NCI-H2171 treated with DMSO at 0.1 percent for 48 hours (cell line): Measurements from ENCODE around the gene TOM1.

Experiments used
- DNase-seq: peaks from one replicate; lab custom pipeline; 2025; lab: John Stamatoyannopoulos, UW

The TOM1 gene

DNA sequence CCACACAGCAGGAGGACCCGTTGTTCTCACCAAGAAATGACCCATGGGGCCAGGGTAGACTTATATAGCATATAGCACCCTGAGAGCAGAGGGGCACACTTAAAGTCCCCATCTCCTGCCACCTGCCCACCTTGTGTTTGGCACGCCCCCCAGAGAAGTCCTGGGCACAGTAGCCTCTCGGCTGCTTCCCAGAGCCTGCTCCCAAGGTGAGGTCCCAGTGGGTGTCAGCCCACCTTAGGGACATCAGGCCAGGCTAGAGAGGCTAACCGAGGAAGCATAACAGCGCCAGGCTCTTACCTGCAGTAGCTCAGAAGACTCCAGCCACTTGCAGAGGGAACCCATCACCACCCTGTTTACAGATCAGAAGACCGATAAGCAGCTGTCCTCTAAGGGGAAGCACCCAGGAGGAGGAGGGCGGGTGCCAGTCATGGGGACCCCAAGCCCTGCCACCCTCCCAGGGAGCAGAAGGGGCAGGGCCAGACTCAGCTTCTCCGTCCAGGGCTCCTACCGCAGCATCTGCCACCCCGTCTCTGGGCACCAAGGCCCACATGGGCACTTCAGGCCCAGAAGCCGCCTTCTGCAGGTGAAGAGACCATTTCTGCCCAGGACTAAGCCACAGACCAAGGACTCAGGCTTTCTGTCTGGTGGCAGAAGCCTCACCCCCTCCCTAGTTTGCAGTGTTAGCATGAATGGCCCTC is 46.3 kb downstream of the TOM1 start:
- no peak for DNase-seq

DNA sequence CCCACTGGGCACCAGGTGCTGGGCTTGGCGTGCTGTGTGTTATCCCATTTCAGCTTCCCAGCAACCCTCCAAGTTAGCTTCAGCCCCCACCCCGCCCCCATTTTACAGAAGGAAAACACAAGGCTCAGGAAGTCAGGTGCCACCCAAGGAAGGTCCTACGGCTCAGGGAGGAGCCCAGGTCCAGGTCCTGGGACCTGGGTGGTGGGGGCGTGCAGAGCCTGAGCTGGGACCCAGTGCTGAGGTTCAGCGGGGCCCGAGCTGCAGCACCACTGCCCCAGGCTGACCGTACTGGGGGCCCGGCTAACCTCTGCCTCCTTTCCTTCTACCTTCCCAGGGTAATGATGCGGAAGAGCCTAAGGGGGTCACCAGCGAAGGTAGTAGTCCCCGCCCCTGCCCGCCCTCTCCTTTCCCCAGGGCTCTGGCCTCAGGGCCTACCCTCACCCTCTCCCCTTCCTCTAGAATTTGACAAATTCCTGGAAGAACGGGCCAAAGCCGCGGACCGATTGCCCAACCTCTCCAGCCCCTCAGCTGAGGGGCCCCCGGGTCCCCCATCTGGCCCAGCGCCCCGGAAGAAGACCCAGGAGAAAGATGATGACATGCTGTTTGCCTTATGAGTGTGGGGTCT is 47.0 kb downstream of the TOM1 start:
- no peak for DNase-seq

DNA sequence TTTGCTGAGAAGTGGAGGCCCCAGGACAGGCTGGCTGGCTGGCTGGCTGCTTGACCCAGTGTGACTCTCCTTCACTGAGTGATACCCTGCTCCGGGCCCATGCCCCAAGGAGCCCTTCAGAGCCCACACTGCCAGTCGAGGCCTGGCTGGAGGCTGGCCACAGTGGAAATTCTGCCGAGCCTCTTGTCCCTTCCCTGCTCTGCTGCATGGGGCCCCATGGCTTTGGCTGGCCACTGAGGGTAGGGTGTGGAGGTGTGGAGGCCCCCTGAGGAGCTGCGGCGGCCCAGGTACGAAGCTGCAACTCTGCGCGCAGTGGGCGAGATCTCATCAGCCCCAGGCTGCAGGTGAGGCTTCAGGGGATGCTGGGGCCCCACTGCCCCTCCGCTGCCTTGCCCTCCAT is 47.8 kb downstream of the TOM1 start:
- no peak for DNase-seq

DNA sequence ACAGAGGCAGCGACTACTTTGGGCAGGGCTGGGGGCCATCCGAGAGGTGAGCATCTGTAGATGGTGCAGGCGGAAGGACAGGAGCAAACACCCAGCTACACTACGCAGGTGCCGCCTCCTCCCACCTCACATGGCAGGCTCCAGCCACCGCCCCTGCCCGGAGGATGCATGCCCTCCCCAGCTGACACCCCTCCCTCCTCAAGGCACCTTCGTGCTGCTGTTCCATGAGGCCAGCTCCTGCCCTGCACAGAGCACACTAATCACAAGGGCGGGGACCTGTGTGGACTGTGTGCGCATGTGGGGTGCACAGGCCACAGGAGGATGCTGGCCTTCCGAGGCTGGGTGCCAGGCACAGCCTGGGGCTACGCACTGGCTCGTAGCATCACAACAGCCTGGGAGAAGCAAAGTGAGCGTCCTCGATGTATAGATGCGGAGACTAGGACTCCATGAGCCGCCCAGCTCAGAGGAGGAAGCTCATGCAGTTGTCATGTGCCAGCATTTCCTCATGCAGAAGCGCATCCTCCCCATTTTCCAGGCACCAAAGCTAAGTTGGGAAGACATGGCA is 48.4 kb downstream of the TOM1 start:
- DNase-seq = no peak

DNA sequence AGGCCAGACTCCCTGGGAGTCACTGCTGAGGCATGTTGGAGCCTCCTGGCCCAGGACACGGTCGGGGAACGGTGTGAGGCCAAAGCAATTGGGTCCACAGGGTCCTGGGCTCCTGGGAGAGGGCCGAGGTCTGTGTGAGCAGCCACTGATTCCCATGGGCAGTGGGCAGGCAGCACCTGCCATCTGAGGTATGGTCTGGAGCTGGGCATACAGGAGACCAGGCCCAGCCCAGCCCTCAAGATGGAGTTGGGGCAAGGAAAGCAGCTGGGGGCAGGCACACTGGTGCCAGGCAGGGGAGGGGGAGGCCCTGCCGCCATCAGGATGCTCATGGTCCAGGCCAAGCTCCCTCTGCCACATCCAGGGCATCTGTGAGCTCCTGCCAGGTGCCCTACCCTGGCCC is 49.0 kb downstream of the TOM1 start:
- DNase-seq = no peak

DNA sequence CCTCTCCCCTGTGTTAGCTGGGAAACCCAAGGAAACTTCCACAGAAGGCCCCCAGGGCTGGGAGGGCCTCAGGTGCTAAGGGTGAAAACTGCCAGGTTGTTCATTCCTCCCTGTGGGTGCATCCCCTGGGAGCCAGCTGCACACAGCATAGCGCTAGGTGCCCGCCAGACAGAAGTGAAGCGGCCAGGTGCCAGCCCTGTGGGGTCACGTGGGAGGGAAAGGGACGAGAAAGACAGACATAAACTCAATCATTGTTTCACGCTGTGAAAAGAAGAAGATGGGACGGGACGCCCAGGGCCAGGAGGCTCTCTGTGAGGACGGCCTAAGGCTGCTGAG is 49.6 kb downstream of the TOM1 start:
- DNase-seq = peak; percentile 93

DNA sequence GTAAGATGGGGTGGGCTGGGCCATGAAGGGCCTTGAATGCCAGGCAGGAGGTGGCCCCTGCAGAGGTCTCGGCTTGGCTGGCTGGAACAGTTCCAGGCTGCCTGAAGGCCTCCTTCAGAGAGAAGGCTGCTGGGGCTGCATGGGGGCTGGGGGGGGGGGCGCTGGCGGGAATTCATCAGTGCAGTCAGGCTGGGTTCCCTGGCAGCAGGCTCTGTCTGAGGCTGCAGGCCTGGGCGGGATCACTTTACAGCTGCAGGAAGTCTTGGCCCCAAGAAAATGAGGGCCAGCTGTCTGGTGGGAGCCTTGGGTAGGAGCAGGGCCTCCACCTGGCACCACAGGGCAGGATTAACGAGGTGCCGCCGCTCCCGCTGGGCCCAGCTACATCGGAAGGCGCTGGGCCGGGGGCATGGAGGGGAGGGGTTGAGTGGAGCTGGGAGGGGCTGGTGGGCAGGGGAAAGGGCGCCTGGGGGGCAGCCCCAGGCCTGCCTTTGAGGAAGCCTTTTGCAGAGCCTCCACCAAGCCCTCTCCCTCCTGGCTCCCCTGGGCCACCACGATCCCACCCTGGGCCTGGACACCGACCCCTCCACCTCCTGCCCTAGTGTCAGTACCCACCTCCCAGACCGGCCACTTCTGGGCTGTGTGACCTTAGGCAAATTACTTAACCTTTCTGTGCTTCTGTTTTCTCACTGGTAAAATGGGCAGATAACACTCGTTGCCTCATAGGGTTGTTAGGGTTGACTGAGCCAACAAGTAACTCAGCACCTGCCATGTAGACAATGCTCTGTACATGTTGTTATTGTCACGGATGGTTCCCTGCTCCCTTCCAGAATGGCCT is 50.2 kb downstream of the TOM1 start:
- peak; percentile 91 for DNase-seq

DNA sequence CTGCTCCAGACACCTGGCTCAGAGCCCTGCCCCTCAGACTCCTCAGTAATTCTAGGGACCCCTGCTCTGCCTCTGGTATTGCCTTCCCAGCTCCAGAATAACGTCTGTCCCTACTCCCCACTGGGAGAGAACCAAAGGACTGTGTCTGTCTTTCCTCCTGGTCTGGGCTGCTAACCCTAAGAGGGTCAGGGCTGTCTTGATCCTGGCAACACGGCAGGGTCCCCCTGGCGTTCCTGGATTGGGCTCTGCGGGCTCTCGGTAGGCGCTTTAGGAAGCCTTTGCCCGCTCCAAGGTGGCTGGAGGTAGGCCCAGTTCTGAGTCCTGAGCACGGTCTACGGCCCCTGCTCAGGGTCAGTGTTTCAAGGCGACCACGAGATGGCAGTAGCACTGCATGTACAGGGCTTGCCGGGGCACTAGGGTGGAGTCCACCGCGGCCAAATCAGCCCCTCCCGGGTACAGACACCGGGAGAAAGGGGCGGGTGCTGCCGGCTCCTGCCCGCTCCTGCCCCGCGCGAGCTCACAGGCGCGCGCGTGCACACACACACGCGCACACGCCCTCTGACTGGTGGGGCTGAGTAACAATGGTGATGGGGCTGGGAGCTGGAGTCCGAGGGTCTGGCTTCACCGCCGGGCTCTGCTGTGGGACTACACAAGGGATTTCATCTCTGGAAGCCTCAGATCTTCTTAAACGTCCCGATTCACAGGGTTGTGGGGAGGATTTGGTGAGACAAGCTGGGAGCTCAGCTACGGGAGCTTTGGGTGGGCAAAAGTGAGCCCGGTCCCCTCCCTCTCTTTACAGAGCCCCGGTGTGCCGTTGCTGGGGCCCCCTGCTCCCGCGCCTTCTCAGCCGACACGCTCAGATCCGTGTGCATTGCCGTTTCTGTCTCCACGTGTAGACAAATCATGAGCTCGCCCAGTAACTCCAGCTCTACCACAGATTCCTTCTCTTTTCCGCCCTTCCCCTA is 51.1 kb downstream of the TOM1 start:
- DNase-seq = peak; percentile 89

DNA sequence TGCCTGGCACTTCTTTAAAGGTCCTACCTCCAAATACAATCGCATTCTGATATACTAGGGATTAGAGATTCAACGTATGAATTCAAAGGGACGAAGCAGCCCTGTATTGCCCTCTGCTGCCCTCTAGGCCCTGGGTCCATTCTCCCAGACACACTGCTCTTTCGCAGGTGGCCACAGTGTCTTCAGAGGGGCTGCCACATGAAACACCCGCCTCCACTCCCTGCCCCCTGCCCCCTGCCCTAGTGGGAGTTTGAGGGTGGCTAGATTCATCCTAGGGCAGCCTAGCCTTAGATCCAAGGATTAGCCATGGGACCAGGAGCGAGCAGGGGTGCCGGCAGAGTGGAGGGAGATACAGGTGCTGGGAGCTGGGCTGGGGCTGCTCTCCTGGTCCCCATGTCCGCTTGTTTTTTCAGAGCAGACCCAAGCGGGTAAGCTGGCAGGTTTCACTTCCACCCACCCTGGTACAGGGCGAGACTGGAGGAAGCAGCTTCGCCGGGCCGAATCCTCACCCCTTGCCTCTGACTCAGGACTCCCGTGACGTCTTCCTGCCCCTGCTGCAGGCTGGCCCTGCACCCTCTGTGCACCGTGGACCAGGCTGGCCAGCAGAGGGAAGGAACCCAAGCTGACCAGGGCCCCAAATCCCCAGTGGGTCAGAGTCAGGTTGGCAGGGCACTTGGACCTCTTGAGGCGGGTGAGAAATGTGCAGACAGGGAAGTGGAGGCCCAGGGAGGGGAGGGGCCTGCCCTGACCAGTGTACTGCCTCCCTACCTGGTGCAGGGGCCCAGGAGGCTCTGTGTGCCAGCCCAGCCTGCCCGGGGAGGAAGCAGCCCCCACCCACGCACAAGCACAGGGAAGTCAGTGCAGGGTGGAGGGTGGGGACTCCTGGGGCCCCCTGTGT is 52.8 kb downstream of the TOM1 start:
- DNase-seq = no peak

DNA sequence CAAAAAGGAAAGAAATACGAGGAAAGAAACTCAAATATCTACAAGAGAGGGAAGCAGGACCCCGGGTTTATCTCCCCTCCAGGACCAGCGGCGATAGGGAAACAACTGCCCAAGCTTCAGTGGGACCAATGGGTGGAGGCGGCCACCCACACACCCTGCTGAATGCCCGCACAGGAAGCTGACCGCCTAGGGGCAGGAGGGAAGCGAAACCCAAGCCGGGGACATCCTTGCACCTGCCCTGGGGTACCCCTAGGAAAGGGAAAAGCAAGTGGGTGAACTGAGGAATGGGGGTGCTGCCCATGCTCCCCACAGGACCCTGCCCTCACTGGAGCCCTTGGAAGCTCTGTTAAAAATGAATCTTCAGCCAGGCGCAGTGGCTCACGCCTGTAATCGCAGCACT is 53.6 kb downstream of the TOM1 start:
- no peak for DNase-seq

DNA sequence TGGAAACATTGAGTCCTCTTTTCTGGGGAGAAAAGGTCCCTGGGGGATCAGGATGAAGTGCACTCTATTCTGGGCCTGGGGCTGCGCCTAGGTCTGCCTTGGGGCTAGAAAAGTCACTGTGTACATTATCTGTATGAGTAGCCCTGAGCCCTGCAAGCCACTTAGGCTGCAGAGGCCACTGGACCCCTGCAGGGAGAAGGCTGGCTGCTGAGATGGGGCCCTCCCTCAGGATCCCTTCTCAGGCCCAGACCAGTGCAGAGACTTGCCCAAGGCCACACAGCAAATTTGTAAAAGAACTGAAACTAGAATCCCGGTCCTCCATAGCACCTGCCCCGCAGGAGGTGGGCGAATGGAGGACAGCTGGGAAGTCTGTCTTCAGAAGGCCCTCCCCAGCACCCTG is 54.4 kb downstream of the TOM1 start:
- no peak for DNase-seq

DNA sequence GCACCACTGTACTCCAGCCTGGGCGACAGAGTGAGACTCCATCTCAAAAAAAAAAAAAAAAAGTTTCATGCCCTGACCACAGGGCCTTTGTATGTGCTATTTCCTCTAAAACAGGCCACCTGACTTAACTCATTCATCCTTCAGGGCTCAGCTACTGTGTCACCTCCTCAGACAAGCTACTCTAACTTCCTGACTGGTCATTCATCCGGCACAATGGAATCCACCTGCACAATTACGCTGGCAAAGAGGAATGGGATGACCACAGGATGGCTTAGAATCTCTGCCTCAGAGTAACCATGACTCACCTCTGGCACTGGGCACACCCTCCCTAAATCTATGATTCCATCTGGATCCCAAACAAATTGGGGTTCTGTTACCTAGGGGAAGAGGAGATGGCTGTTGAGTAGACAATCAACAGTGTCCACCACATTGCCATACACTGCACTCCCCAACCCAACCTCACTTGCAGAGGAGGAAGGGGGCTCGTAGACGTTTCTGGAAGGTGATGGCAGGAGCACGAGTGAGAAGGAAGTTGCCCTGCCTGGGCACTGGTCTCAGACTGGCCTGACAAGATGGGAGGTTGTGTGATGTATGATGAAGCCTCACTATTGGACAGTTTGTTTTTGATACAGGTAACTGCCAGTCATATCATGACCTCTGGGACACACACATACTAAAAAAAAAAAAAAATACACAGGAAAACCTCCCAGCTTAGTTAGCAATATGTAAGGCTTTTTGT is 58.4 kb downstream of the TOM1 start:
- DNase-seq = no peak

DNA sequence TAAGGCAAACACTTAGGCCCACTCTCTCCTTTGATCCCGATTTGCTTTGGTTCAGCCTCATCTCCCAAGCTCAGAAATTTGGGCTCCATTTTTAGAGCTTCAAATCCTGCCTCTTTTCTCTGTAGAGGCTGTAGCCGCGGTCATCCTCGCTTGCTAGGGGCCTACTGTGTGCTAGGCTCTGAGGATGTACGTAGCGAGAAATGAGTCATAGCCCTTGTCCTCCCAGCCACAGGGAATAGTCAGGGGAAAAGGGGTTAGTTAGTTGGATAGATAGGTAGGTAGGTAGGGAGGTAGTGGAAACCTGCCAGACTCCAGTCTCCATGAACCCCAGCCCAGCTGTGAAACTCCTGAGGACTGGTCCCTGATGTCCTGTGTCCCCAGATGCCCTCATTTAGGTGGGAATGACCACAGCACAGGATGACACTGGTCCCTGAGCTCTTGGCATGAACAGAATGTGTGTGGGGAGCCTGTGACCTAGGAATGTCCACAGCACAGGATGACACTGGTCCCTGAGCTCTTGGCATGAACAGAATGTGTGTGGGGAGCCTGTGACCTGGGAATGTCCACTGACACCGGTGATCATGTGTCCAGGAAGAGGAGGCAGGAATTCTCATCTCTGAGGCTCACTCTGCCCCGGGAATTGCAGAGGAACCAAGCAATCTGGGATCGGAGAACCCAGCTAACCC is 59.8 kb downstream of the TOM1 start:
- no peak for DNase-seq

DNA sequence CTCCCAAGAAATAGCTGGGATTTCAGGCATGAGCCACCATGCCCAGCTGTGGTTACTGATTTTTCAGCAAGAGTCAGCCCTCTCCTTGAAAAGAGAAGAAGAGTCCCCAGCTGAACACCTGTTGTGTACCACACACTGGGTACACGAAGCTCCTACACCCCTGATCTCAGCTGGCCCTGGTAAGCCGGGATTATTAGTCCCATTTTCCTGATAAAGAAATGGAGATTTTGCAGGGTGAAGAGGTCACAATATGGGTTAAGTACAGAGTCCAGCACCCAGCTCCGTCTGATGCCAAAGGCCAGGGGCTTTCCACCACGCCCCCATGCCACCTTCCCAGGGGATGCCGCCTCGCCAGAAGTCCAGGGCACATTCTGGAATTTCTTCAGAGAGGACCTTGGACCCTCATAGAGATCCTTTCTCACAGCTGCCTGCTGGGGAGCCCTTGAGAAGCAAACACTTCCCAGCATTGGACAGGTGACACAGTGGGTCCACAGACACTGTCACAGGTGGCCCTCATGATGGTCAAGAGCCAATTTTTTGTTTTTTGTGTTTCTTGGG is 61.4 kb downstream of the TOM1 start:
- no peak for DNase-seq

DNA sequence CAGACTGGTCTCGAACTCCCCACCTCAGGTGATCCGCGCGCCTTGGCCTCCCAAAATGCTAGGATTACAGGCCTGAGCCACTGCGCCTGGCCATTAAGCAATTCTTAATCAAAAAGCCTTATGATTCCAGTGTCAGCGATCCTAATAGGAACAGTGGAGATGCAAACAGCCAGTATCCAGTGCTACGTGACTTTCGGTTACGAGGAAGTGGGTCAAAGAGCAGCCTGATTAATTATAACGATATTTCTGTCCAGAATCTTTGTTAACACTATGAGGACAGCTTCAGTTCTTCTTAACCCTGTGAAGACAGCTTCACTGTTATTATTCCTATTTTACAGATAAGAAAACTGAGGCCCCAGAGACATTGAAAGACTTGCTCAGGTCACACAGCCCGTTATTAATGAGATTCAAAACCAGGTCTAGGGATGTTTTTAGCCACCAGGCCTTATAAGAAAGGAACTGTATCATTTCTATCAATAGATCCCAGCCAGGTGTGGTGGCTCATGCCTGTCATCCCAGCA is 63.9 kb downstream of the TOM1 start:
- no peak for DNase-seq

DNA sequence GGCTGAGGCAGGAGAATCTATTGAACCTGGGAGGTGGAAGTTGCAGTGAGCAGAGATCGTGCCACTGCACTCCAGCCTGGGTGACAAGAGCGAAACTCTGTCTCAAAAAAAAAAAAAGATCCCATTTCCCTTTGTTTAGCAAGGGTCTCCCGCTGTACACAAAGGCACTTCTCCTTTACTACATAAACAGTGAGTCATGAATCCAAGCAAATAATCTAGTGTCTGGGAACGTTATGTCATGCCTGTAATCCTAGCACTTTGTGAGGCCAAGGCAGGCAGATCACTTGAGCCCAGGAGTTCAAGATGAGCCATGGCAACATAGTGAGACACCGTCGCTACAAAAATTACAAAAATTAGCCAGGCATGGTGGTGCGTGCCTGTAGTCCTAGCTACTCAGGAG is 64.5 kb downstream of the TOM1 start:
- peak; percentile 34 for DNase-seq

DNA sequence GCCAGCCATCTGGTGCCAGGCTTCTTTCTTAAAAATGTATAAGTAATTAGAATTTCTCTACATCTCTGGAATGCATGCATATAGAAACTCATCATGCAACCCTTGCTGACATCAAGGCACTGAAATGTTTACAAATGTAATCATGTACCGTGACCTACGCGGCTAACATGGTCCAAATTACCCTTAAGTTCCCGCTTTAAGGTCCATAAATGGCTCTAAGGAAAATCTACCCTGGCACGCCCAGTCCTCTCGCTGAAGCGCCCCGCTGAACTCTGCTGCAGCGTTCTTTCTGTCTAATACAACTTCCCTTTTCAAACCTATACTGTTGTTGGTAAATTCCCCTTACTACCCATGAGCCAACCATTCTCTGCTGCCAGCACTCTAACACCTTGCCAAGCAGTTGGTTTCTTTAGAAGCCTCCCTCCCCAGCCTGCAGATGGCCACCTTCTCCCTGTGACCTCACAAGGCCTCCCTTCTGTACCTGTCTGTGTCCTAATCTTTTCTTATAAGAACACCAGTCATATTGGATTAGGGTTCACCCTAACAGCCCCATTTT is 67.7 kb downstream of the TOM1 start:
- DNase-seq = no peak

DNA sequence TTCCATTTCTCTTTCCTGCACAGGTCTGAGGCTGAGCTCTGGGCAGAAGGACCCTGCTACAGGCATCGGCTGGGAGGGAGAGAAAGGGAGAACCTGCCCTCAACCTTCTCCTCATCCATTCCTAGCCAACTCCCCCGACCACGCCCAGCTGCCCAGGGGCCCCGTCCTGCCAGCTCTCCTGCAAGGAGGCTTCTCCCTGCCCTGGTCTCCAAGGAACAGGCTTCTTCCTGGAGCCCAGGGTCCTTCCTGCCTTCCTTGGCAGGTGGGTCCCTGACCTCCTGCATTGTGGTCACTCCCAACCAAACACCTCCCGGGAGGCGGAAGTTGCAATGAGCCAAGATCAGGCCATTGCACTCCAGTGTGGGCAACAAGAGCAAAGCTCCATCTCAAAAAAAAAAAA is 68.7 kb downstream of the TOM1 start:
- DNase-seq = no peak

DNA sequence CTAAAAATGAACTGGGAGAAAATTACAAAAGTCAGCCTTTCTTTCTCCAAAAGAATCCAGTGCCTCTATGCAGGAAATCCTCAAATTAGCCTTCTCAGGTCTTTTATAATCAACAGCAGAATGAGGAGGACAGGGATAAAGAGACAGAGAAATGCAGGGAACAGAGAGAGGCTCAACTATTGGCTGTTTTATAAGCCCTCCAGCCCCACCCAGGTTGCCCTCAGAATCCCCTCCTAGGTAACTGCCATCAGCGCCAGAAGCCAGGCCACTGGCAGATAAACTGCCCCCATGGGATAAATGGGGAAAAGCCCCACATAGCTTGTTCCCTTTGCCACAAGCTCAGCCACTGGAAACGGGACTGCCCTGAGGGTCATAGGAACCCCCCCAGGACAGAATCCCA is 70.3 kb downstream of the TOM1 start:
- no peak for DNase-seq
